Hippocampal formation (tissue), 2 donors: ENCODE results near the gene PPM1L.

ENCODE experiments used
- DNase-seq, 2 donors: peaks; one replicate each; lab custom pipeline; 2025; lab: John Stamatoyannopoulos, UW

Gene PPM1L

DNA sequence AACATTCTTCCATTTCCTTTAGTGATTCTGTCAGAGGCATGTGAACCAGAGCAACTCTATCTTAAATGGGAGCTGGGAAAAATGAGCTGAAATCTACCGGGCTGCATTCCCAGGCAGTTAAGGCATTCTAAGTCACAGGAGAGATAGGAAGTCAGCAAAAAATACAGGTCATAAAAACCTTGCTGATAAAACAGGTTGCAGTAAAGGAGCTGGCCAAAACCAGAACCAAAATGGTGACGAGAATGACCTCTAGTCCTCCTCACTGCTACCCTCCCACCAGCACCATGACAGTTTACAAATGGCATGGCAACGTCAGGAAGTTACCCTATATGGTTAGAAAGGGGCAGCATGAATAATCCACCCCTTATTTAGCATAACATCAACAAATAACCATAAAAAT lies 282.7 kb downstream of the PPM1L start:
- DNase-seq = no peak

DNA sequence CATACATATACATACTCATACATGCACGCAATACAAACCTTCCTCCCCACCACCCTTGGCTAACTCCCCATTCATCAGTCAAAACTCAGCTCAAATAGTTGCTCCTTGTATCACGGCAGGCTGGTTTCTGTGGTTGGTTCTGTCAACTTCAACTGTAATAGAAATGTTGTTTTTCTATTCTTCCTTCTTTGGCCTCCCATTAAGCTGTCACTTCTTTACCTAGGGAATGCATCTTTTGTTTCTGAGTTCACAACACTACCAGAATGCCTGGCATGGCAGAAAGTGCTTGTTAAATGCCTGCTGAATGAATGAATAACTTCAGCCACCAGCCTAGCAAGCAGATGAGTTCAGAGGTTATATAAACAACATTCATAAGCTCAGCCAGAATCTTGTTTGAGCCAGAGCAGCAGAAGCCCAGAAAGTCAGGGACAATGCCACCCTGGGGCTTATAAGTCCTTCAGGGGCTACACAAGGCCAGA lies 286.0 kb downstream of the PPM1L start:
- no peak for DNase-seq

DNA sequence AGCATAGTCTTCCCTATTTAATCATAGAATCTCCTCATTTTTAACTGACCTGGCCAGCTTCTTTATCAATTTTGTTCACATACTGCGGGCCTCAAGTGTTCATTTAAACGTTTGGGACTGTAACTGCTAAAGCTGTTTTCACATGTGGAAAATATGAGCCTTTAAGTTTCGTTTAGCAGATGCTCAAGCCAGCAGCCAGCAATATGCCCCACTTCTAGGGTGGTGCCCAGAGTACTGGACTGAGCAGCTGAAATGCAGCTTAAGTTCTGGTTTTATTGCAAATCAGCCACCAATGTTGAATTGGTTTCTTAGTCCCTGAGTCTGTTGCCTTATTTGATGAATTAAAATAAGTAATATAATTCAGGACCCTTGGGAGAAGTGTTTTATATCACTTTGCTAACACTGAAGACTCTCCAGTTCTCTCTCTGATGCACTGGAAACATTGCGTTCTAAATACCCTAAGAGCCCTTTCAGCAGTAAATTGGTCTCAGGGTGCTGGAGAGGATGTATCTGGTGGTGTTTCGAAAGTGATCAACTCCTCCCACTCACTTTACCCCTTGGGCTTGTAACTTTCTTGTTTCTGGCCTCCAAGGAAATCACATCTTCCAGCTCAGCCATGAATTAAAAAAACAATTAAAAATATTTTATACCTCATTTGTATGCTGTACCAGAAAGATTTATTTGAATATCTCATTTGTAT lies 287.5 kb downstream of the PPM1L start:
- DNase-seq = no peak

DNA sequence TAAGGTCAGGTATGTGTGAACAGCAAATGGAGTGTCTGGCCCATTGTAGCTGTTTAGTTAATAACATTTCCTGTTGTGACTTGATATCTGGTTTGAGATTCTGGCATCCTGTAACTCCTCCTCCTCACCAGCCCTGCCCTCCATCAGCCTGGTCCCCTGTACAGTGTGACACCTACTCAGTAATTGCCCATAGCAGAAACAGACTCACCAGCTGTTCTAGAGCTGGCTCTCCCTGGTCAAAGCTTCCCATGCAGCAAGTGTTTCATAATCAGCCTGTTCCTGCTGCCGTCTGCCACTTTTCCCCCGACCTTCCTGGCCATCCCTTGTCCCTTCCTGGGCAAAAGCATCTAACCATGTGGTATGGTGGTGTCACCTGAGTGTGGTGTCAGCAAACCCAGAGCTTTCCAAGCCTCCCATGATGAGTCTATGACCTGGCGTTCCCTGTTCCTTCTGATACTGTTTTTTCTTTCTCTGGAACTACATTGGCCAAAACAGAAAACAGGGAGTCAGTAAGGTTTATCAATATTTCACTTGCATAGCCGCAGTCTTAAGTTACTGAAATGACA lies 293.7 kb downstream of the PPM1L start:
- DNase-seq = no peak

DNA sequence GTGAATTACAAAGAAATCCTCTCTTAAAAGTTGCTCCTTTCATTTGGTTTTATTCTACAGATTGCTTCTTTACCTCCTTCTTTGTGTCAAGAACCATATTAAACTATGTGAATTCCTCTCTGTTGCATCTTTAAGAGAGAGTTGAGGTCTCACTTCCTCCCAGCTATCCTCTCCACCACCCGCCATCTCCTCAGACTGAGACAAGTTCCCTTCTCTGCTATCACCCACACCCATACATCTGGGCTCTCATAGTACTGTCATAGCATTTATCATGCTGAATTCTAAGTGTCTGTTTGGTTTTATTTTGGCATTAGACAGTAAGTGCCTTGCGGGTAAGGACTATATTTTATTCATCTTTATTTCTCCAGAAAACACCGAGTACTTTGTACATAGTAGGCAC lies 294.9 kb downstream of the PPM1L start:
- DNase-seq = no peak

DNA sequence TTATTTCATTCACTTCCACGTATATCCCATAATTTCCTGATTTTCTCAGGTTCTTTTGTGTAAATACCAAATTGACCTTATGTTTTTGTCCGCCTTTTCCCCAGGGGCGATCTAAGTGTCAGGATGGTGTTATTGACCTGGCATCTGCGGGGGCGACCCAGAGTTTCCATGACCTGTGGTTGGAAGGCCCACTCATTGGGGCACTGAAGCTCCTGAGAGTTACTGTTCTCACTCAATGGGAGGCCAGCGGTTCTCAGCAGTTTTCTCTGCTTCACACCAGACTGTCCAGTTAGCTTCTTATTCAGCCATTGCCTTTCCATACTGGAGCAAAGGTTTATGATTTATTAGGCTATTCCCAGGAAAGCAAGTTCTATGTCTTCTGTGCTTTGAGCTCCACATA lies 295.8 kb downstream of the PPM1L start:
- DNase-seq = no peak

DNA sequence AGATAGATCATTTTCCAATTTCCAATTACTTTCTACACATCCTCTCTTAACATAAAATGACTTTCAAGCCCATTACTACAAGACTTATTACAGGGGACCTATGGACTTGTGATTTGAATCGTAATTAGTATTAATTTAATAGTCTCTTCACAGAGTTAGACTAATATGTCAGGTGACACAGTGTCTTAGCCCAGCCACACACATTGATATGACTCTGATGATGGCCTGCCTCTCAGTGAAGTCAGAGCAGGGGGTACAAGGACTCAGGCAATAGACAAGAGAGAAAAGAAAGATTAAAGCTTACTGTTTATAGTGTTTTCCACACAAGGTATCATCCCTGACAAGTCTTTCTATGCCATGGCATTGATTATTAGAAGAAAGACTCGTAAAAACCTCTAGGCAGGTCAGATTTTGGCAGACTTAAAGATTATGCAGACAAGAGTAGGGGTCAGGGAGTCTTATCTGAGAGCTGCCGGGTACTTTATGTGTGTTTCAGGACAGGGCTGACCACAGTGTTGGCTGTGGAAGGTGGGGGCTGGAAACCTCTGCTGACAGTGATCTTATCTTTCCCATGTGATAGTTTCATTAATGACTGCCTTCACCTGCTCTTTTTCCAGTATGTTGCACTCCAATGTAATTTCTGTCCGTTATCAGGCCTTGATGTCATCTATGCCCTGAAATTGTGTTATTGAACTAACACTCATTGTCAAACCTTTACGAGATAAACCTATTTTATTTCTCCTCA lies 299.0 kb downstream of the PPM1L start:
- no peak for DNase-seq

DNA sequence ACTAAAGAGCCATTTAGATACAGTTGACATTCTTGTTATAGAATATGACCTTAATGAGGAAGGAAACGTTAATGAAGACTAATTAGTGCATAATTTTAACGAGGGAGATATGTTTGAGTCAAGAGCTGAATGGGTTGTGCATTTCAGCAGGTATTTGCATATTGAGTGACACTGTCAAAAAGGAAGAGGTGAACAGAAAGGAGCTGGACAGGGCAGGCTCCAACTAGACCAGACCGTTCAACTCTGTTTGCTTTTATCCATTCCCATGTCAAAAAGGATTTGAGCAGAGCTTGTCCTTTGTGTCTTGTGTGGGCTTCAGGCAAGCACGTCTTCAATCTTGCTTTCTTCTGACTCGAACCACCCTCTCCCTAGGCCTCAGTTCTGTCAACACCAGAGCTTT lies 308.4 kb downstream of the PPM1L start:
- DNase-seq = no peak

DNA sequence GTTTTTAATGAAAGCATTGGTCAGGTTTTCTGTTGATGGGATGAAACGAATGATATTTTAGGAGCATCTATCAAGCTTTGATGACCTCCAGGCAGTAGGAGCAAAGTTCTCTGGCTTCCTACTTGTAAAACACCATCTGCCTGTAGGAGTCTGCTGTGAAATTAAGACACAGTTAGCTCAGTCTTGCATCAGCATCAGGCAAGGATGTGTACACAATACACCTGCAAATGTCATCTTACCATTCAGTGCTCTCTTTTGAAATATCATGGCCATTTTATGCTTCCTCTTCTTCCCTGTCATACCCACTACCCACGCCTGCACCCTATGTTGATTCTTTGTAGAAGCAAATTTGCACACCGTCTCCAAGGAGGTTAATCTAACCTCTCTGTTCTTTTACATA lies 310.9 kb downstream of the PPM1L start:
- no peak for DNase-seq

DNA sequence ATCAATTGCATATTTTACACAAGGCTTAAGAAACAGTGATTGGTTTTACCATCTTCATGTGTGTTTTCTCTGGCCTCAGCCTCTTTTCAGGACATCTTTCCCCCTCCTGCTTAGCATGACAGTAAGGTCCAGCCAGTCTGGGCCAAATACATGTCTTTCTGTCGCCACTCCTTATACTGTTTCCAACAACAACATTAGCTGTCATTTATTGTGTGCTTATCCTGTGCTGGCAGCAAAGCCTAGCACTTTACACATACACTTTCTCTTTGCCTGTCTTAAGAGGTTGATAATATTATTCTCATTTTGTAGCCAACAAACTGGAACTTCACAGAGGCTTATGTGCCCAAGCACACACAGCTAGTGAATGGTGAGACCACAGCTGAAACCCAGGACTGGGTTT lies 311.3 kb downstream of the PPM1L start:
- no peak for DNase-seq

DNA sequence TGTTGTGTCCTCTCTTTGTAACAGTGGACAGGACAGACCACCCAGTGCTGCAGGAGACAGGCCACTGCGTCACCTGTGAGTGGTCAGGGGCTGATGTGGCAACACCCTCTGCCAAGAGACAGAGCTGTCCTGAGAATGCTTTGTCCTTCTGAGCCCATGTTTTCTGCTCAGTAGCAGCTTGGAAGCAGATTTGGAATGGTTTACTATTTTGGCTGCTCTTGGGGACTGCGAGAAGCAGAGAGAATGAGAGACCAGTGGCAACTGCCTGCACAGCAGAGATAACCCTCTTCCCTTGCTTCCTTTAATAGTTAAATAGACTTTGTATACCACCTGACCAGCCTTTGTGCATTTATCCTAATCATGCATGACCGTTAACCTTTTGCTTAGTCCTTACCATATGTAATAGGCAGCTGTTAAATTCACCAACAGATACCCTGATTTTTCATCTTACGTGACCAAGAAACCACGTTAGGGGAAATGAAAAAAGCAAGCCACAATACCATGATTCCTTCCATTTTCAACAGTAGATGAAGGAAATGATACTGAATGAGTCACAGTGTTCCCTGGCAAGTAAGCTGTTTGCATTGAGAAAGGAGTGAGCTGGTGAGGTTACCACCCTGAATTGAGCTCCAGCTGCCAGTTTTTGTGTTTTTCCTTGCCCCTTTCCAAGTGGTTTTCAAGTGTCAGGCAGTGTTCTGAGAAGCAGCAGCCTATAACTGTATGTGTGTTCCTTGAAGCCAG lies 313.6 kb downstream of the PPM1L start:
- DNase-seq = peak in 1 of 2 donors; percentile 46

DNA sequence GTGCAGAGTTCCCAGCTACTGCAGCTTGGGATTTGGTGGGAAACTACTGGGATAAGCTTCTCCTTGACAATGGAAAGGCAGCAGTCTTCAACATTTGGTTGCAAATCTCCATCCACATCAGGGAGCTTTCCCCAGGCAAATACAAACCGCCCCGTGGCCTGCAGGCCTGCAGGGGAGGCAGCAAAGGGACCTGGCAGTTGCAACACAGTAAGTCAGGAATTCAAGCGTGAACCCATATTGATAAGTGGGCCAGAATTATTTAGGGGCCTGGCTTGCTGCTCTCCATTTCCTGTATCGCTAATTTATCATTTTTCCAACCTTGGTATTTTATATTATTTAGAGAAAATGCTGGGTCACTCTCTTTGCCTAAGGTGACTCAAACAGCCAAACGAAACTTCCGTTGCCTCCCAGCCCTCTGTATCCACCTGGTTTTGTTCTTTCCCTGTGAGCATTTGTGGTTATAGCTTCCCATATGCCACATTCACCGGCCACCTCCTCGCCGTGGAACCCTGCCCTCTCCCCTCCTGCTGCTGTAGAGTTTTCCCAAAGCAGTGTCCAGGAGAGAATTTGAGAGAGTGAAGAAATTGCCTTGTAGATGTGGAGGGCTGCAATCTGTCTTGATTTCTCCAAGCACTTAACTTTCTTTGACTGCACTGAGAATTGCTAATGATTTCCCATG lies 314.4 kb downstream of the PPM1L start:
- DNase-seq = no peak

DNA sequence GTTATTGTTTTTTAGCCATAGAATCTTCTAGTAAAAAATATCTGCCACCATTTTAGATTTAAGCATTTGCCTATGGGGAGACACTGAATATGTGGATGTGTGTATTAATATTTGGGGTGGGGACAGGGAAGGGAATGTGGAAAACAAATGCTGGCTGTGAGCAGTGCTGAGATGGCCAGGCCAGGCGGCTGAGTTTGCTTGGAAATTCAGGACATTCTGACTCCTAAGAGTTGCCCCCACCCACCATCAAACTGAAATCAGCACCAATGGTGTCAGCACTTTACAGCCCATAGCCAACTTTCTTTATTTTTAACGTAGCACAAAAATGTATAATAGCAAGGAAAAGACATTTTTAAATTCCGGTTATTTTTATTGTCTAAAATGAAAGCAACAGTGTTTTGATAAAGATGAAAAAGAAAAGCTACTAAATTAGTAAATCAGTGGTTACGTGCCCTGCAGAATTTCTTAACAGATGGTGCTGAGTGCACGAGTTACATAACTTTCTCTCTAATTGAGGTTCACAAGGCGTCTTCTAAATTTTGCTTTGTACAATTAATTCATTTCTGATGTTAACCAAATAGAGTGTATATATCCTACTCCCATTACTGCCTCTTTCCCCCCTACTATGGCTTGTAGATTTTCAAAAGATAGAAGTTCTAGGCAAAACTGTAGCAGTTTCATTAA lies 315.1 kb downstream of the PPM1L start:
- no peak for DNase-seq

DNA sequence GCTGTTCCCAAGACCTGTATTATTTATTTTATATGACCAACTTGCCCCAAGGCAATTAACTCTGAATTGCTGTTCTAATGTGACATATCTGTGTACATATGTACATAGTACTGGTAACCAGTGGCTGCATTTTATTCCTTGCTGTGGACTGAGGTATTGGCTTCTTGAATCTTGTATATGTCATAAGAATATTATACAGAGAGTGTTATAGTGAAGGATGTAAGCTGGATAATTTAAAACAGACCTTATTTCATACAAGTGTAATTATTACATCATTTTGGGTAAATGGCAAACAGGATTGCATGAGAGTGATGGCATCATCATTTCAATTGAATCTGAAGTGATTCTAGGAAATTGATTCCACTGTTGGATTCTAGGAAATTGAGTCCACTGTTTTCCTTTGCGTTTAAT lies 316.2 kb downstream of the PPM1L start:
- no peak for DNase-seq

DNA sequence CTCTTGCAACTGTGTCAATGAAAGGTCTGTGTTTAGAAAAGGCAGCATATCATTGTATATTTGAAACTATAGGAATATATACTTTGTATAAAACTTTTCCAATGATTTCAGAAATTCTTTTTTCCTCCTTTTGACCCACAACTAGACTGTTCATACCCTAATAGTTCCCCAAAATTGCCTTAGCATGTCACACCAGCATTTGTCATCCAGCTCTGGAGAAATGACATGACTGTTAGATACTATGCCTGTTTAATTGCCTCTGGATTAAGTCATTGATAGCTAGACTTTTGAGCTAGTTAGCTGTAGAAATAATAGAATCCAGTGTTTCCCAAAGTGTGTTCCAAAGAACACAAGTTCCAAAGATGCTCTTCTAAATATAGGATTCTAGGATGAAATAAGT lies 316.7 kb downstream of the PPM1L start:
- no peak for DNase-seq

DNA sequence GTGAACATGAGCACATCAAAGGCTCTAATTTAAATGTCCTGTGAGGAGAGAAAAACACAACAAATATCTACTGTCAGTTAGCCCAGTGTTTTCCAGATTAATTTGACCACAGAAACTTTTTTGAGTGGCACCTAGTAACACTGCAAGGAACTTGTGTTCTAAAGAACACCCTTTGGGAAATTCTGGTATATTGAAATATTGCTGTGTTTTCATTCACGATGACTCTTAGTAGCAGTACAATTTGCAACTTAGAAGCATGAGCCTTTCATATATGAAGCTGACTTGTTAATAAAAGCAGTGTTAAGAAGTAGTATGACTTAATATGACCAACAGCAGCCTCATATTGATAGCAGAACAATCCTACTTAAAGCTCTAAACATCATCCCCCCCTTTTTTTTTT lies 317.1 kb downstream of the PPM1L start:
- DNase-seq = no peak

DNA sequence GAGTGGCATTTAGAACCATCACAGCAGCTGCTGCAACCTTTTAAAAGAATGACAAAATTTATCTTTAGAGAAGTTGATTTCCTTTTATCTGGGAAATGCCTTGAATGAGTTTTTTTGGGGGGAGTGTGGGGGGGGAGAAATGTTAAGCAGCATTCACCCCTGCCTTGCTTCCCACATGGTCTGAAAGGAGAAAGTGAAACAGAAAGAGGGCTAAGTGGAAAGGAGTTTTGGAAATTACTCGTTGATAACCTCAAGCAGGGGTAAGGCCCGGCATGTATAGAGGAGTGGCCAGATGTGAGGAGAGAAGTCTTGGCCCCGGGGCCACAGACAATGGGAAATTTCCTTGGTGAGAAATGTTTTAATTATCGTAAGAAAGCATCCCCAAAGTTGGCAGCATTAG lies 325.6 kb downstream of the PPM1L start:
- no peak for DNase-seq

DNA sequence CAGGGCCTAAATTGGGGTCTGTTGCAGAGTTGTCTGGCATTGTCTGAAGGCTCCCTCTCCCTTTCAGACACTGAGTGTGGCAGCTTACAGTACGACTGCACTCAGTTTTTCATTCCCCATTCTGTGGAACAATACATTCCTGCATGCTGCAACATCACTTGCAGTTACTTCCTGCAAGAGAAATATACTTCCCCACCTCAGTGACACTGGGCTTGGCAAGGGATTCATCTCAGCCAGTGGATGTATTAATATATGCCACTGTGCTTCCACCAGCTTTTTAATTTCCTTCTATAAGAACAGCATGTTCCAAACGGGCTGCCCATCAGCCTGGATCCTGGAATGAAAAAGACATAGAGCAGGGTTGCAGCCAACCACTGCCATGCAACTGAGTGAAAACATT lies 326.0 kb downstream of the PPM1L start:
- no peak for DNase-seq

DNA sequence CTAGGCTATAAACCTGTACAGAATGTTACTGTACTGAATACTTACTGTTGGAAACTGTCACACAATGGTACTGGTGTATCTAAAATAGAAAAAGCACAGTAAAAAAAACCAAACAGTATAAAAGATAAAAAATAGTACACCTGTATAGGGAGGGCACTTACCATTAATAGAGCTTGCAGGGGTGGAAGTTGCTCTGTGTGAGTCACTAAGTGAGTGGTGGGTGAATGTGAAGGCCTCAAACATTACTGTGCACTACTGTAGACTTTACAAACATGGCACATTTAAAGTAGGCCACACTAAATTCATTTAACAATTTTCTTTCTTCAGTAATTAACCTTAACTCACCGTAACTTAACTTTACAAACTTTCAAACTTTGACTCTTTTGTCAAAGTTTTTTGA lies 327.1 kb downstream of the PPM1L start:
- DNase-seq = no peak

DNA sequence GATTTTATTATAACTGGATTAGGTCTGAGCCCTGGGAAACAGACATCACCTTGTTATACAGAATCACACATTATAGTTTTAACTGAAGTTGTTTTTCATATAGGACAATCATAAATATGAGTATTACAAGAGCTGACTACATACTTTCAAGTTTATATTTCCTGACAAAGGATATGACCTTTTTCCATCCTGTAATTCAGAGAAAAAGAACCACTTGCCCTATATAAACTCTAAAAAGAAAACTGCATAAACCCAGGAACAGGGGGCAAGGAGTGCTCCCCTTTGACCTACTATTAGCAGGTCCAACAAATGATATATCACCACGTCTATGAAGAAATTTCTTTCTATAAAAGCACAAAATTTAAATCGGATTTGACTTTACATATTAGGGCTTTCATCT lies 328.2 kb downstream of the PPM1L start:
- no peak for DNase-seq

DNA sequence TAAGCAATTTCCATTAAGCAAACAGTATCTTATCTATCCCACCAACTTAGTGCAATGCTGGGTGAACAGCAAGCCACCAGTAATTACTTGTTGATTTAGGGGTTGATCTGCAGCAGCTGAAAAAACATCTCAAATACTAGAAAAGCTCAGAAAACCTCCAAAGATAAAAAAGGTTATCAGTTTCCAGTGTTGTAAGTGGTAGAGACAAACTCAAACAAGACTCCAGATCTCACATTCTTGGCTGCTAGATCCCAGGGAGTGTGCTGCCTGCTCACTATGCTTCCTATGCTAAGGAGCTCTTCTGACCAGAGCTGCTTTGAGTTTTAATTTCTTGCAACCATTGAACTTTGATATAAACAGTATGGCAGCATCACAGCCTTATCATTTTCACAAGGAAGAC lies 337.9 kb downstream of the PPM1L start:
- no peak for DNase-seq
